SU-DHL-6 (cell line): ENCODE results near the gene TMEM178B.

ENCODE experiments used
- H2AFZ ChIP-seq: fragments of 200-600 bp; sonication (generic); 2 replicates; pipeline ENCODE4 v1.6.1; 2014; ENCODE audit warnings: low read depth, mild to moderate bottlenecking, moderate library complexity, mixed read lengths, antibody characterized with exemption, low read length; ENCODE audit not compliant: severe bottlenecking
- H3F3A ChIP-seq: fragments of 200-600 bp; shearing (Covaris generic); 2 replicates; pipeline ENCODE4 v1.6.0; 2016; ENCODE audit warnings: antibody characterized with exemption, mild to moderate bottlenecking; ENCODE audit not compliant: insufficient read depth
- H3K27ac ChIP-seq: fragments of 200-600 bp; sonication (generic); 2 replicates; pipeline ENCODE4 v1.5.1; 2016; ENCODE audit warnings: low read depth, mild to moderate bottlenecking, low read length, moderate library complexity, mixed read lengths
- H3K27me3 ChIP-seq: fragments of 200-600 bp; sonication (generic), shearing (Covaris generic); 2 replicates; pipeline ENCODE4 v1.6.0; 2014; ENCODE audit warnings: mild to moderate bottlenecking, low read length
- H3K36me3 ChIP-seq: fragments of 200-600 bp; sonication (generic); 2 replicates; pipeline ENCODE4 v1.6.1; 2014; ENCODE audit warnings: mild to moderate bottlenecking, low read length, mixed read lengths
- H3K4me2 ChIP-seq: fragments of 300-600, 200-600 bp; shearing (Covaris generic), sonication (generic); 2 replicates; pipeline ENCODE4 v1.6.0; 2014; ENCODE audit warnings: low read length, low read depth, mild to moderate bottlenecking; ENCODE audit not compliant: poor library complexity, severe bottlenecking
- H3K4me3 ChIP-seq: fragments of 200-600 bp; sonication (generic); 2 replicates; pipeline ENCODE4 v1.5.1; 2014; ENCODE audit warnings: antibody characterized with exemption, low read length, mild to moderate bottlenecking, mixed read lengths; ENCODE audit not compliant: insufficient read depth, poor library complexity, severe bottlenecking
- H3K79me2 ChIP-seq: fragments of 200-600 bp; sonication (generic); 2 replicates; pipeline ENCODE4 v1.6.1; 2014; ENCODE audit warnings: mild to moderate bottlenecking, low read length, moderate library complexity; ENCODE audit not compliant: insufficient read depth
- H3K9ac ChIP-seq: fragments of 200-600 bp; sonication (generic); 2 replicates; pipeline ENCODE4 v1.7.0; 2014; ENCODE audit warnings: mild to moderate bottlenecking, low read length
- H3K9me2 ChIP-seq: fragments of 200-600 bp; sonication (generic); replicated peaks from 2 replicates; pipeline ENCODE4 v1.6.1; 2014; ENCODE audit warnings: low read length; ENCODE audit not compliant: insufficient read depth
- H3K9me3 ChIP-seq: fragments of 200-600 bp; sonication (generic); 2 replicates; pipeline ENCODE4 v1.6.1; 2014; ENCODE audit warnings: low read length, mixed read lengths; ENCODE audit not compliant: insufficient read depth
- H4K20me1 ChIP-seq: fragments of 200-600 bp; sonication (generic); 2 replicates; pipeline ENCODE4 v1.6.1; 2014; ENCODE audit warnings: low read depth, mild to moderate bottlenecking, antibody characterized with exemption, low read length, moderate library complexity, mixed read lengths
- EZH2phosphoT487 ChIP-seq: fragments of 200-600 bp; sonication (generic), shearing (Covaris generic); conservative IDR thresholded peaks from 2 replicates; pipeline ENCODE4 v1.6.1; 2018; ENCODE audit warnings: mild to moderate bottlenecking, antibody characterized with exemption, low read length, moderate library complexity, mixed read lengths
- TF ChIP-seq, protein P1 (sequence below): fragments of 200-600 bp; sonication (generic); IDR thresholded peaks from one replicate; pipeline ENCODE4 v1.5.1; 2017; ENCODE audit warnings: antibody characterized with exemption, mild to moderate bottlenecking, low read length, moderate library complexity; ENCODE audit not compliant: insufficient read depth, poor library complexity, severe bottlenecking

Gene TMEM178B

DNA sequence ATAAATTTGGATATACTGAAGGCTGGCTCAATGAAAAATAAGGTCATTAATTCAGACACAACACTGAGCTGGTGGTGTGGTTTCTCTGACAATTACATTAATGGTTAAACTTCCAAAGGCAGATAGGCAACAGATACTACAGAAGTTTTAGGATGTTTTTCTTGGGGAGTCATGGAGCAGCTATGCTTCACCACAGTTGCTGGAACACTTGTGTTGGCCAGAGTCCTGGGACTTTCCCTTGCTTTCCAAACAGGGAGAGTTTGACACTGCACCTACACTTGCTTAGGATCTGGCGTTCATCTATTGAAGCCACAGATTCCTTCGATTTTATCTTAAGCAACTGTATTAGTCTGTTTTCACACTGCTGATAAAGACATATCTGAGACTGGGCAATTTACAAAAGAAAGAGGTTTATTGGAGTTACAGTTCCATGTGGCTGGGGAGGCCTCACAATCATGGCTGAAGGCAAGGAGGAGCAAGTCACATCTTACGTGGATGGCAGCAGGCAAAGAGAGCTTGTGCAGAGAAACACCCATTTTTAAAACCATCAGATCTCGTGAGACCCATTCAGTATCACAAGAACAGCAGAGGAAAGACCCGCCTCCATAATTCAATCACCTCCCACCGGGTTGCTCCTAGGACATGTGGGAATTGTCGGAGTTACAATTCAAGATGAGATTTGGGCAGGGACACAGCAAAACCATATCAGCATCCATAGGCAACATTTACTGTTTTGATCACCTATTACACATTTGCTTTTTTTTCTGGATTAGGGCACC is 27.8 kb upstream of the TMEM178B start:
- TF ChIP-seq, protein P1, sequence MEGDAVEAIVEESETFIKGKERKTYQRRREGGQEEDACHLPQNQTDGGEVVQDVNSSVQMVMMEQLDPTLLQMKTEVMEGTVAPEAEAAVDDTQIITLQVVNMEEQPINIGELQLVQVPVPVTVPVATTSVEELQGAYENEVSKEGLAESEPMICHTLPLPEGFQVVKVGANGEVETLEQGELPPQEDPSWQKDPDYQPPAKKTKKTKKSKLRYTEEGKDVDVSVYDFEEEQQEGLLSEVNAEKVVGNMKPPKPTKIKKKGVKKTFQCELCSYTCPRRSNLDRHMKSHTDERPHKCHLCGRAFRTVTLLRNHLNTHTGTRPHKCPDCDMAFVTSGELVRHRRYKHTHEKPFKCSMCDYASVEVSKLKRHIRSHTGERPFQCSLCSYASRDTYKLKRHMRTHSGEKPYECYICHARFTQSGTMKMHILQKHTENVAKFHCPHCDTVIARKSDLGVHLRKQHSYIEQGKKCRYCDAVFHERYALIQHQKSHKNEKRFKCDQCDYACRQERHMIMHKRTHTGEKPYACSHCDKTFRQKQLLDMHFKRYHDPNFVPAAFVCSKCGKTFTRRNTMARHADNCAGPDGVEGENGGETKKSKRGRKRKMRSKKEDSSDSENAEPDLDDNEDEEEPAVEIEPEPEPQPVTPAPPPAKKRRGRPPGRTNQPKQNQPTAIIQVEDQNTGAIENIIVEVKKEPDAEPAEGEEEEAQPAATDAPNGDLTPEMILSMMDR: no peak
- TF ChIP-seq EZH2phosphoT487: no peak
- Histone ChIP-seq H3K36me3 (no peaks in the 10 kb centered on the region), H3K27me3 (no peaks in the 10 kb centered on the region), H3K79me2 (no peaks in the 10 kb centered on the region), H3K27ac (no peak overlapping the region), H3K9ac (no peak overlapping the region), H3F3A (no peaks in the 10 kb centered on the region), H4K20me1 (no peaks in the 10 kb centered on the region), H3K4me3 (no peak overlapping the region), H3K9me2 (no peaks in the 10 kb centered on the region), H2AFZ (no peak overlapping the region), H3K9me3 (no peaks in the 10 kb centered on the region), H3K4me2 (no peak overlapping the region)

DNA sequence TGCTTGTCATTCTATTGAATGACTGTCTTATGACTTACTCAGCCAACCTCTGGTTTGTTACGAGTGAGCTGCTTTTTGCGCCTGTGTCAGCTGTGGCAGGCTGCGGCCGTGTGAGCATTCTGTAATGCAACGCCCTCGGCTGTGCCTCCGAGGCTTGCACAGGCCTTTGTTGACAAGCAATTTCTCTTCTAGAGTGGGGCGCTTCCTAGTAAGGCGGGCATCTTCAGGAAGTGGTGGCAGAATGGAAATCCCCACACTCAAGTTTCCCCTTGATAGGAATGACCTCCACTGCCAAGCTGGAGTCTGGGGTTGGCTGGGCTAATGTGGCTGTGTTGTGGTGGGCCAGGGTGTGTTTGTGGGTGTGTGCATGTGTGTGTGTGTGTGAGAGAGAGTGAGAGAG is 20.2 kb upstream of the TMEM178B start:
- H3K79me2 ChIP-seq: no peaks in the 10 kb centered on the region
- H3K27me3 ChIP-seq: no peaks in the 10 kb centered on the region
- TF ChIP-seq, protein P1: no peak
- no peak for TF ChIP-seq EZH2phosphoT487
- no peak overlapping the region for H2AFZ ChIP-seq
- no peak overlapping the region for H3K27ac ChIP-seq
- H3K36me3 ChIP-seq: no peaks in the 10 kb centered on the region
- H3K9me2 ChIP-seq: no peaks in the 10 kb centered on the region
- H3K9ac ChIP-seq: no peak overlapping the region
- no peak overlapping the region for H3K4me2 ChIP-seq
- H4K20me1 ChIP-seq: no peaks in the 10 kb centered on the region
- H3K4me3 ChIP-seq: no peak overlapping the region
- no peaks in the 10 kb centered on the region for H3K9me3 ChIP-seq
- H3F3A ChIP-seq: no peaks in the 10 kb centered on the region

DNA sequence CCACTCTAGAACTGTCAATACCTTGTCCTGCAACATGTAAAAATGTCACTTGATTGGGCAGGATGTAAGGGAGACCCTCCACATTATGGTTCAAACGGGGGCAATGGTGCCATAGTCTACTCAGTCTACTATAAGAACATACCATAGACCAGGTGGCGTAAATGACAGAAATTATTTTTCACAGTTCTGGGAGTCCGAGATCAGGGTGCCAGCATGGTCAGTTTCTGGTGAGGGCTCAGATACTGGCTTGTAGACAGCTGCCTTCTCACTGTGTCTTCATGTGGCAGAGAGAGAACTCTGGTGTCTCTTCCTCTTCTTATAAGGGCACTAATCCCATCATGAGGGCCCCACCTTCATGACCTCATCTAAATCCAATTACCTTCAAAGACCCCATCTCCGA is 18.7 kb upstream of the TMEM178B start:
- Histone ChIP-seq H4K20me1 (no peaks in the 10 kb centered on the region), H3K9ac (no peak overlapping the region), H3K79me2 (no peaks in the 10 kb centered on the region), H3K27me3 (no peaks in the 10 kb centered on the region), H3K36me3 (no peaks in the 10 kb centered on the region), H3K27ac (no peak overlapping the region), H3K9me2 (no peaks in the 10 kb centered on the region), H3K9me3 (no peaks in the 10 kb centered on the region), H2AFZ (no peak overlapping the region), H3K4me3 (no peak overlapping the region), H3K4me2 (no peak overlapping the region), H3F3A (no peaks in the 10 kb centered on the region)
- no peak for TF ChIP-seq EZH2phosphoT487
- TF ChIP-seq, protein P1: no peak
